GM18499 (cell line): Measurements from ENCODE around the gene LYZL2.
"Not testable (repeated sequence)": the region's sequence is repeated elsewhere in the genome, so short reads cannot be mapped to it uniquely, and the experiment has no call there.

ENCODE experiments used
- ATAC-seq: cut with Tn5 transposase; IDR thresholded peaks from one replicate; pipeline ENCODE4 v1.9.1; 2021; ENCODE audit warnings: moderate number of reproducible peaks; ENCODE audit not compliant: insufficient read depth, unreplicated experiment

LYZL2 gene

DNA sequence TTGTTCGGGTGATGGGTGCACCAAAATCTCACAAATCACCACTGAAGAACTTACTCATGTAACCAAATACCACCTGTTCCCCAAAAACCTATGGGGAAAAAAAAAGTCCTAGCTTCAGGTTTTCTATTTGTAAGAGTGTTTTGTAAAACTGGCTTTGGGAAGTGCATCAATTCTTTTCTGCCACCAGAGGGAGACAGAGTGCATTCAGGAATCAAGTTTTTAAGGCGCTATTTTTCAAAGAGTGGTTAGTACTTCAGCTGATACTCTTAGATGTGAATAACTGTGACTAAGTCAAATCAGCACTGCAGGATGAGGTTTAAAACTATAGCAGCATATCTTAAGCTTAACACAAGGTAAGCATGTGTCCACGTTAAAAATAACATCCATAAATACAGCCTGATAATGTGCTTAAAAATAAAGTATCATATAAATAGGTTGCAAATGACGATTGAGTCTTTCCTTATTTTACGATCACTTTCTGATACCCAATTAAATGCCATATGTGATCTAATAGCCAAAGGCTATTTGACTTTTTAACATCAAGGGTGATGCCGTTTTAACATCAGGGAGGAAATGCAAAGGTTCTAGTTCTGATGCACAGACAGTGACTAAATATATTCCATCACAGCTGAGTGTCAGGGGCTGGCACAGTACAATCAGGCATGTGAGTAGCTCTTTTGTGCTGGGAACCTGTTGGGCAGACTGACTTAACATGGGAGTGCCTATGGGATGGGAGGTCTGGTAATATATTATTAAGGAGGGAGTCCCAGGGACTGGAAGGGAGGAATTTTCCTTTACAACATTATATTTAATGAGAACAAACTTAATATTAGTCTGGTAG is 10.6 kb upstream of the LYZL2 start:
- ATAC-seq, result no peak

DNA sequence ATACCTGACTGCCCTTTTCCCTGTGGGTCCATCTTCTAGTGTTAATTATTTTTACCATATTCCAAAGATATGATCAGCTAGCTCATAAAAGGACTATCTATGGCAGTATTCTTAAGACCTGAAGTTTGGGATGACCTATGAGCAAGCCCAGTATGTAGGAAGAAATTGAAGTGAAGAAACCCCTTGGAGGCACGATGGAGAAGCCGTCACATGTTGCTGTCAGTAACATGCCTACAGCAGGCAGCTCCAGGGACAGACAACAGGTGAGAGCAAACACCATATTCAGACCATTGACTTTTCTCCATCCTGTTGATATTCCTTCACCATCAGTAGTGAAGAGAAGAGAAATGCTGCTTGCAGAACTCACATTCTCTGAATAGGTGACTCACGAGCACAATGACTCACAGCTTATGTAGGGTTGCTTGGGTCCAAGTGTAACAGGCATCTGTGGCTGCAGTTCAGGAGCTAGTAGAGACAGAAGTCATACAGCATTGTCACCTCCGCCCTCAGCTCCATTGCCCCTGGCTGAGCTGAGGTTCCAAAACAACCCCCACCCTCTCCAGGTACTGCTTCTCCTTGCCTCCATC is 8.4 kb upstream of the LYZL2 start:
- no peak for ATAC-seq

GRCh38 chr10:30631188-30631587 is 1.6 kb upstream of the LYZL2 start:
- ATAC-seq, result no peak

DNA sequence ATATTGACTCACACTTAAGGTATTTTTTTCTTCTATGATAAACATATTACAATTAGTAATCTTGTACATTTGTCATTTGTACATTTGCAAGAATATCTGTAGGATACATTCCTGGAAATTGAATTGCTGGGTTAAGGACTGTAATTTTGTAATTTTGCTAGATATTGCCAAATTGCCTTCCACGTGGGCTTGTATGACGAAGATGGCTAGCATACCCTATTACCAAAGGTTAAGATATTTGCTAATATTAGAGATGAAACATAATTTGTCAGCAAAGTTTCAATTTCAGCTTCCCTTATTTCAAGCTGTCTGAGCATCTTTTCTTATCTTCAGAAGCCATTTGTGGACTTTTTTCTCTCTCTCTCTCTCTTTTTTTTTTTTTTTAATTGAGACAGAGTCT is 1.0 kb upstream of the LYZL2 start:
- no peak for ATAC-seq

- not testable (repeated sequence) for ATAC-seq
Measured at GRCh38 chr10:30628576-30628975, 977 bp downstream of the LYZL2 start.

DNA sequence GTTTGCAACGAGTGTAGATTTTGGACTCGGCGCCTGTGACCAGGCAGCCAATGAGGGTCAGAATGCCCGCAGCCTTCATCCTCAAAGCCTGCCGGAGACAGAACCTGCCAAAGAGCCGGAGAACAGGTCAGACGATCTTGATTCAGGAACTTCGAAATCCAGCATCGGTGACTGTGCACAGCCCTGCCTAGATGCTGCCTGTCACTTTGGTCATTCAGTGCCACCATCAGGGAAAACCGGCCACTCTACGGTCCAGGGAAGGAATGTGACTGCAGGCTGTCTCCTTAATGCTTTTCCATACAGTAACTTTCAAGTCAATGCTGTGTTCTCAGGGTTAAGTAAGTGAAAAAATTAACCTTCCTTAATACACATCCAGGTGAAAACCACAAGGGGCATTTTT is 2.7 kb downstream of the LYZL2 start:
- ATAC-seq, result not testable (repeated sequence)

DNA sequence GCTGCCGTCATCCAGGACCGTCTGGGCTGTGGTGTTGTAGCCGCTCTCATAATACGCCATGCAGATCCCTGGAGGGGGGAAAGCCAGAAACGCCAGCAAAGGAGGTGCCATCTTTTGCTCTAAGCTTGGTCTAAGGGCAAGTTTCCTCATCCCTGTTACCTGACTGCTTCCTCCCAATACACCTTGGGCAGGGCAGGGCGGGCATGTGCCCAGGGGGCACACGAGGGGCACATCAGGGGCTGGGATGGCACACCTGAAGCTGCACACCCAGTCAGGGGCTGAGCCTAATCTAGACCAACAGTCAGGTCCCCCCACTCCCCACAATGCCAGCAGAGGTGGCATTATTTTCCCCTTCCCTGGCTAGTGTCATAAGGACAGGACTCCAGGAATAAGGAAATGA is 3.4 kb downstream of the LYZL2 start:
- ATAC-seq, result not testable (repeated sequence)

DNA sequence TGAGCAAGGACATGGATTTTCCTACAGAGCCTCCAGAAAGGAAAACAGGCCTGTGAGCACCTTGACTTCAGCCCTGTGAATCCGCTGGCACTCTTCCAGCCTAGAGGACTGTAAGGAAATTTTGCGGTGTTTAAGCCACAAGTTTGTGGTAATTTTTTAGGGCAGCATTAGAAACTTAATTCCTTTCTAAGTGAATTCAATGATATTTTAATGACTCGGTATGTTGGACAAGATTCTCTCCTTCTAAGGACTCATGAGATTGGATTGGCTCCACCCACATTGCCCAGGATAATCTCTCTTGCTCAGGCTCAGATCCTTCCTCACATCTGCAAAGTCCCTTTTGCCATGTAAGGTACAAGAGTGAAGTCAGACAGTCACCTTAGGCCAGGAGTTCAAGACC is 4.5 kb downstream of the LYZL2 start:
- ATAC-seq, result no peak

GRCh38 chr10:30619966-30620365 is 9.6 kb downstream of the LYZL2 start:
- no peak for ATAC-seq

- no peak for ATAC-seq
Measured at GRCh38 chr10:30617070-30617469, 12.5 kb downstream of the LYZL2 start.

DNA sequence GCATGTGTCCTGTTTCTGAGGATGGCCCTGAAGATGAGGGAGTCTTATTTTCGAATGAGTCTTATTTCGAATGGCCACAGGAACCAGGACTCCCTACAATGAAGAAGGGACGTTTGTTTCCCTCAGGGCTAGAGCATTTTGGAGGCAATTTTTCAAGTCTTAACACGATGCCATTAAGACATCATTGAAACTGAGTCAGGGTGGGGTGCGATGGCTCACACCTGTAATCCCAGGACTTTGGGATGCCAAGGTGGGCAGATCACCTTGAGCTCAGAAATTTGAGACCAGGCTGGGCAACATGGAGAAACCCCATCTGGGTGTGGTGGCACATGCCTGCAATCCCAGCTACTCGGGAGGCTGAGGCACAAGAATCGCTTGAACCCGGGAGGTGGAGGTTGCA is 18.5 kb downstream of the LYZL2 start:
- not testable (repeated sequence) for ATAC-seq

DNA sequence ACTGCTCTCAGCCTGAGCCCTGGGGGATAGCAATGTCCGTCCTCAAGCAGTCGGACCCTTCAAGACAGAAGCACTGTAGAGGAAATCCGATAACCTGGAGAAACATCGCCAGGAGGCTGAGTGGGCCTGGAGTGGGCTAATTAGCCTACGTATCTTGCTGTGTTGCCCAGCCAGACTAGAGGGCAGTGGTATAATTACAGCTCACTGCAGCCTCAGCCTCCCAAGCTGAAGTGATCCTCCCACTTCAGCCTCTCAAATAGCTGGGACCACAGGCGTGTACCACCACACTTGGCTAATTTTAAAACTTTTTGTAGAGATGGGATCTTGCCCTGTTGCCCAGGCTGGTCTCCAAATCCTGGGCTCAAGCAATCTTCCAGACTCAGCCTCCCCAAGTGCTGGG is 21.7 kb downstream of the LYZL2 start:
- ATAC-seq, result no peak

DNA sequence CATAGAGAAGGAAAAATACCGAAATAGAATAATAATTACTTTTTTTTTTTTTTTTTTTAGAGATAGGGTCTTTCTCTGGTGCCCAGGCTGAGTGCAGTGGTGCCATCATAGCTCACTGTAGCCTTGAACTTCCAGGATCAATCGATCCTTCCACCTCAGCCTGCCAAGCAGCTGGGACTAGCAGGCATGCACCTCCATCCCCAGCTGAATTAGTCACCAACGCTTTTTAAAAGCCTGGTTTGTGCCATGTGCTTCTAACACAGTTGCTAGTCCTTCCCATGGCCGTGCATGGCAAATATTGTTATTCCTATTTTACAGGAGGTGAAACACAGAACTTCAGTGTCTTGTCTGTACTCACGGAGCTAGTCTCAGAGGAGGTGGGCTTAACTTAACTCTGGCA is 23.2 kb downstream of the LYZL2 start:
- ATAC-seq, result no peak

DNA sequence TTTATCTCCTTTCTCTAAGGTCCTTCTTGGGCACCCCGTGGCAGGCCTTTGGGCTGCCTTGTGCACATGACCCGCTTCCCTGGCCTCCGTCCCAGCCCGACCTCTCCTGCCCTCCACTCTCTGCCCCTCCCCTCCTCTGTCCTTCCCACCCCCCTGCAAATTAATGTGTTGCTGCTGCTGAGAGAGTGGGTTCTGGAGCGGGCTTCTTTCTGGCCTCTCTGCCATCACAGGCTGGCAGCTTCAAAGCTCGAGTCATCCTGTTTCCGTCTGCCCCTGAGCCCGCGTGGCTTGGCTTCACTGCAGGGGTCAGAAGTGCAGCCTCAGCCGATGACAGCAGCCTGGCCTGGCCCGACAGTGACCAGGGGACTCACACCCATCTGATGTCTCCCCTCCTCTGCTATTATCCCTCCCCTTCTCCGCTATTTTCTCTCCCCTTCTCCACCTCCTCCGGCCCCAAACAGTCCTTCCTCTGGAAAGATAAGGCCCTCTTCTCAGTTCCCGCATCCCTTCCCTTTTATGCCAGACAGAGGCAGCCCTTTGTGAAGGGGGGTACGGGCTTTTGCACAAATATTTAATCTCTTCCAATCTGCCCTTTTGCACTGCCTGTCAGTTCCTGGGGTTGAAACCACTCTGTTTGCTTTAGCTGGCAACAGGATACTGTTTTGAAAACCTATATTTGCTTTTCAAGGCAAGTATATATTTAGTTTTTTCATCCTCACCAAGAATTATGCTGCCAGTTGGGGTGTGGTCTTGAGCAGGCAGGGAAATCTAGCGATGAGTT is 24.0 kb downstream of the LYZL2 start:
- not testable (repeated sequence) for ATAC-seq

DNA sequence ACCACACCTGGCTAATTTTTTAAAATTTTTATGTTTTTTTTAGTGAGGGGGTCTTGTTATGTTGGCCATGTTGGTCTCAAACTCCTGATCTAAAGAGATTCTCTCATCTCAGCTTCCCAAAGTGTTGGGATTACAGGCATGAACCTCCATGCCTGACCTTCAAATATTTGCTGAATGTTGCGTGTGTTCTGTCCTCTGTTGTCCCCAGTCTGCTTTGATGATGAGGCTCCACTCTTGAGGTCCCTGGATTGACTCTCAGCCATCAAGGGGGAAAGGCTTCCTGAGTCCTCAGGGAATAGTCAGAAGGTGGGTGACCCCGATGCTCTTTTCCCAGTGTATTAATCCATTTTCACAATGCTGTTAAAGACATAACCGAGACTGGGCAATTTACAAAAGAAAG is 26.0 kb downstream of the LYZL2 start:
- ATAC-seq, result no peak

DNA sequence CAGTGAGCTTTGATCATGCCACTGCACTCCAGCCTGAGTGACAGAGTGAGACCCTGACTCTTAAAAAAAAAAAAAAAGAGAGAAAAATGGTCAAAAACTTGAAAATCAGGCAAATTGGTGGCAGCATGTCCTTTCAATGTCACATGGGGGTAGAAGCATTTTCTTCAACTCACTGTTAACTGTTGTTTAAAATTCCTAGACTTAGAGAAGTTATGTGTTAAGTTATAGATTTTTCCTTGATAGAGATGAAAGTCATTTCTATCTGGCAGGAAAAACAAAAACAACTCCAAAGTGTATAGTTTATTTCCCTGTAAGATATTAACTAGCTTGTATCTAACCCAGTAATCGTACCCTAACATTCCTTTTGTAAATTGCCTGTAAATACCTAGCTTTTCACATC is 26.8 kb downstream of the LYZL2 start:
- no peak for ATAC-seq

GRCh38 chr10:30600005-30600404 is 29.5 kb downstream of the LYZL2 start:
- ATAC-seq, result no peak

GRCh38 chr10:30598105-30598776 is 31.3 kb downstream of the LYZL2 start:
- no peak for ATAC-seq

DNA sequence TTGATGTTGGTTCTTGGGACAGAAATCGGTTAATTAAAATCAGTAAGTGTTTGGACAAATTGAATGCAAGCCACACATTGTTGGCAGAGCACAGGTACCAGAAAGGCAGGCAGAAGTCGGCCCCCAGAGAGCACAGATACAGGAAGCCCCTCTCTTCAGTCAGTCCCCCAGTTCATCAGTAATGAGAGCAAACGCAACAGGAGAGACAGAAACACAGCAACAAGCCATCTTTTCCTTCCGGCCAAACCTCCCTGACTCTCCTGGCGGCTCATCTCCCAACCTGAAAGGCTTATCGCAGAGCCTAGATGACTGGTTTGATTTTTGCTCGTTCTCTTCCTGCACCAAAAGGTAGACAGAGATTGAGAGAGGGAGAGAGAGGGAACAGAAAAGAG is 32.1 kb downstream of the LYZL2 start:
- ATAC-seq, result not testable (repeated sequence)

DNA sequence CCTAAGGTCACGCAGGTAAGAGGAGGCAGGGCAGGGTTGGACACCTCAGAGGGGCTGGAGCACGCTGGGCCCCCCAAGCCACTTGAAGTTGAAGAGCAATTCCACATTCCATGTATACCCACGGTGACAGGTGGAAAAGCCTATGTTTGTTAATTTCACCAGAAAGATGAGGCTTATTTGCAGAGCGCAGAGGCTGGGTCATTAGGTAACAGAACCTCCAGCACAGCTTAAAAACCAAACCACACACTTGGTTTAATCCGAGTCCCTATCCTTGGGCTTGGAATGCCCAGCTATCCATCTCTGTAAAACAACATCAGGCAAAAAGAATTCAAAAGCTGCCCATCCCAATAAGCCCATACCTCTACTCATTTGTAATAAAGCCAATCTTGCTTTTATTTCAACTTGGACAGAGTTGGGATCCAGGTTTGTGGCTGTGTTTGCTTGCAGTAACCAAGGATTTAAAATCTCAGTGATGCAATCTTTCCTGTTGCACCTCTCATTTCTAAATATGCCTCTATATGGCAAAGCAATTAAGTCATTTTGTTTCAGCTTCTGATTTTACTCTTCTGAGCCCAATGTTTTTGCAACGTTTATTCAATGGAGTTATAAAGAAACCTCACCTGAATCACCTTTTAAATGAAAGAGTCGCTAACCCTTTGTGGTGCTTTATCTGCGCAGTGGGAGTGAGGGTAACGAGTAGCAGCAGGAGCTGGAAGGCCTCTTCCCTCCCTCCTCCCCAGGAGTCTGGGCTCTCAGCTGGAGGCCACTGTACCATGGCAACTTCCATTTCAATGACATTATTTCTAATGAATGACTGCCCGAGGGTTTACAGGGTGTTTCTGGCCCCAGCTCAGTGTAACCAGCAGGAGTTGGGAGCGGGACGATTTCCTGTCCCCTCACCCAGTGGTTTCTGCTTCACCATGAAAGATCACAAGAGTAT is 32.8 kb downstream of the LYZL2 start:
- not testable (repeated sequence) for ATAC-seq
